MCF 10A (cell line): ENCODE data around the gene SBNO1. TPM values are rescaled to one million over a fixed set of nuclear protein-coding genes. Genes with fewer than 3 reads are reported as not detected.
"Not testable (repeated sequence)": the region's sequence is repeated elsewhere in the genome, so short reads cannot be mapped to it uniquely, and the experiment has no call there.

Experiments used
- Bru-seq: library from RNA; stranded (reverse); fragments of 400-500 nt; gene quantifications from one replicate; lab custom pipeline; 2021; lab: Mats Ljungman, UMichigan
- BruChase-seq, 2 experiments: library from RNA; stranded (reverse); fragments of 400-500 nt; gene quantifications; one replicate each; lab custom pipeline; 2021; lab: Mats Ljungman, UMichigan
- BruUV-seq: library from RNA; stranded (reverse); fragments of 400-500 nt; replicated peaks from 2 replicates; lab custom pipeline; 2021; lab: Mats Ljungman, UMichigan
- CTCF ChIA-PET: fragments of 300-600 bp; sonication (Branson Sonifier 250); formaldehyde crosslinking; extraction: SDS; loops from one replicate; lab custom pipeline; 2021; ENCODE audit warnings: antibody characterized with exemption, inconsistent platforms; lab: Yijun Ruan, JAX
- POLR2A ChIA-PET: fragments of 300-600, 350-650 bp; sonication (Branson Sonifier 250); formaldehyde crosslinking; extraction: SDS; loops from one replicate; lab custom pipeline; 2020; ENCODE audit warnings: antibody characterized with exemption, inconsistent platforms; lab: Yijun Ruan, JAX
- DNase-seq: peaks from one replicate; pipeline ENCODE4 v3.0.0-alpha.2; 2018; ENCODE audit not compliant: unreplicated experiment
- H3K27ac Mint-ChIP-seq: one replicate; pipeline ENCODE4 v1.8.0; 2022; ENCODE audit warnings: mild to moderate bottlenecking, low read depth, mixed read lengths; ENCODE audit not compliant: unreplicated experiment
- H3K27me3 Mint-ChIP-seq: one replicate; pipeline ENCODE4 v1.8.0; 2022; ENCODE audit warnings: mixed read lengths; ENCODE audit not compliant: insufficient read depth, unreplicated experiment
- H3K36me3 Mint-ChIP-seq: one replicate; pipeline ENCODE4 v1.8.0; 2022; ENCODE audit warnings: mild to moderate bottlenecking, moderate library complexity, mixed read lengths; ENCODE audit not compliant: insufficient read depth, unreplicated experiment
- H3K4me1 Mint-ChIP-seq: one replicate; pipeline ENCODE4 v1.8.0; 2022; ENCODE audit warnings: mixed read lengths; ENCODE audit not compliant: insufficient read depth, unreplicated experiment
- H3K4me3 Mint-ChIP-seq: one replicate; pipeline ENCODE4 v1.8.0; 2022; ENCODE audit warnings: mild to moderate bottlenecking, moderate library complexity, mixed read lengths; ENCODE audit not compliant: unreplicated experiment
- H3K9me3 Mint-ChIP-seq: one replicate; pipeline ENCODE4 v1.8.0; 2022; ENCODE audit warnings: mixed read lengths; ENCODE audit not compliant: unreplicated experiment
- CTCF ChIP-seq: fragments of 200-600 bp; IDR thresholded peaks from one replicate; pipeline ENCODE4 v1.8.0; 2022; ENCODE audit warnings: antibody characterized with exemption, mild to moderate bottlenecking; ENCODE audit not compliant: unreplicated experiment
- intact Hi-C: fragments of 100-400 bp; cut with micrococcal nuclease; formaldehyde crosslinking; loops from 2 replicates; pipeline ENCODE4 v1.14.1; 2022
- long read RNA-seq: library from polyadenylated mRNA; stranded (forward); transcript quantifications from one replicate; pipeline ENCODE4 v2.0.0, GENCODE V29; 2022
- total RNA-seq: library from RNA; stranded (reverse); gene quantifications from 2 replicates; pipeline ENCODE4 v1.2.3, GENCODE V29; 2022

SBNO1 gene
- total RNA-seq (30.3 and 32.4 TPM in 2 replicates), Bru-seq, nascent RNA (percentile 74 among the genes with signal in this experiment), BruChase-seq, experiment 1, labeled RNA remaining after a 6-hour chase (percentile 94 among the genes with signal in this experiment), BruChase-seq, experiment 2, labeled RNA remaining after a 2-hour chase (percentile 89 among the genes with signal in this experiment)
- long read RNA-seq, full-length matches to known transcripts = 11 of 33 reads
- long read RNA-seq, partial matches to known transcripts = 15 of 33 reads
- long read RNA-seq, other reads (novel, unspliced or antisense) = 7 of 33 reads

- peak within 1 kb of the TSS; percentile 85 for H3K4me3 Mint-ChIP-seq
- peak; percentile 89 for DNase-seq
- no peaks in the 10 kb centered on the region for H3K9me3 Mint-ChIP-seq
- intact Hi-C loops = loop anchor here (1.0 to 2.0 kb wide), 2 partner anchors 19 to 94 kb away; partner anchors contain the start of gene CDK2AP1
- peak within 1 kb of the TSS; percentile 94 for H3K27ac Mint-ChIP-seq
- peaks cover 13% of the 10 kb centered on the region for H3K36me3 Mint-ChIP-seq
- no peaks in the 10 kb centered on the region for H3K4me1 Mint-ChIP-seq
- TF ChIP-seq CTCF = no peak
- BruUV-seq = no TSS peak
- ChIA-PET CTCF (interaction anchor here (1.0 to 1.9 kb wide), 11 partner anchors 11 to 257 kb away, joined by 3 to 9 read pairs (median 4); partner anchors contain the start of genes DDX55 and KMT5A), POLR2A (interaction anchor here (0.8 to 5.7 kb wide), 18 partner anchors 9 to 1382 kb away, joined by 3 to 127 read pairs (median 6); partner anchors contain the start of genes DDX55, KMT5A, MPHOSPH9 and MTRFR)
- no peaks in the 10 kb centered on the region for H3K27me3 Mint-ChIP-seq
These were observed at the start of gene SBNO1 for GRCh38 chr12:123364532-123365024. TSS of gene SBNO1 (minus strand) at chr12:123364847. CDS start at chr12:123350441, 14,406 bp downstream.

- Mint-ChIP-seq H3K27ac (no peak overlapping the region), H3K27me3 (no peaks in the 10 kb centered on the region), H3K4me3 (no peak overlapping the region), H3K4me1 (no peaks in the 10 kb centered on the region), H3K9me3 (no peaks in the 10 kb centered on the region), H3K36me3 (peaks cover 55% of the 10 kb centered on the region)
- intact Hi-C loops = no loop called here
- ChIA-PET CTCF (interaction anchor here (1.5 kb wide), 1 partner anchor 12 kb away, joined by 4 read pairs; no protein-coding TSS in a partner anchor), POLR2A (interaction anchor here (1.0 to 1.7 kb wide), 4 partner anchors 18 to 174 kb away, joined by 3 to 6 read pairs (median 4); partner anchors contain the start of genes RILPL2 and TMED2)
- no peak for TF ChIP-seq CTCF
- BruUV-seq = no TSS peak
- no peak for DNase-seq
These were observed 45.4 kb upstream of the SBNO1 start for GRCh38 chr12:123410041-123410412.

- H3K4me3 Mint-ChIP-seq, H3K27ac Mint-ChIP-seq, intact Hi-C loops, H3K9me3 Mint-ChIP-seq, H3K4me1 Mint-ChIP-seq, DNase-seq, BruUV-seq, H3K27me3 Mint-ChIP-seq: not testable (repeated sequence)
- POLR2A ChIA-PET = interaction anchor here (1.5 kb wide), 1 partner anchor 26 kb away, joined by 6 read pairs; the partner anchor contains the start of gene RILPL2
- CTCF ChIA-PET = interaction anchor here (0.6 to 1.2 kb wide), 2 partner anchors 58 to 173 kb away, joined by 3 to 4 read pairs; no protein-coding TSS in a partner anchor
- peaks cover 58% of the 10 kb centered on the region for H3K36me3 Mint-ChIP-seq
These were observed 44.8 kb upstream of the SBNO1 start for GRCh38 chr12:123409284-123410040.

GRCh38 chr12:123408619-123409018 is 44.0 kb upstream of the SBNO1 start:
- POLR2A ChIA-PET, intact Hi-C loops, H3K4me3 Mint-ChIP-seq, H3K27ac Mint-ChIP-seq, H3K9me3 Mint-ChIP-seq, DNase-seq, H3K27me3 Mint-ChIP-seq, H3K4me1 Mint-ChIP-seq: not testable (repeated sequence)
- H3K36me3 Mint-ChIP-seq = peaks cover 66% of the 10 kb centered on the region
- TSS peak; percentile 55 for BruUV-seq
- CTCF ChIA-PET = interaction anchor here (1.2 kb wide), 1 partner anchor 174 kb away, joined by 4 read pairs; no protein-coding TSS in a partner anchor

GRCh38 chr12:123407934-123408333 is 43.3 kb upstream of the SBNO1 start:
- H3K27me3 Mint-ChIP-seq, H3K4me1 Mint-ChIP-seq, intact Hi-C loops, BruUV-seq, H3K4me3 Mint-ChIP-seq, POLR2A ChIA-PET, H3K27ac Mint-ChIP-seq, CTCF ChIA-PET, H3K9me3 Mint-ChIP-seq, DNase-seq: not testable (repeated sequence)
- H3K36me3 Mint-ChIP-seq = peaks cover 73% of the 10 kb centered on the region

GRCh38 chr12:123407269-123407668 is 42.6 kb upstream of the SBNO1 start:
- DNase-seq, H3K27ac Mint-ChIP-seq, BruUV-seq, intact Hi-C loops, H3K27me3 Mint-ChIP-seq, H3K9me3 Mint-ChIP-seq, H3K4me3 Mint-ChIP-seq, POLR2A ChIA-PET, H3K4me1 Mint-ChIP-seq: not testable (repeated sequence)
- H3K36me3 Mint-ChIP-seq = peaks cover 76% of the 10 kb centered on the region
- CTCF ChIA-PET = interaction anchor here (0.6 kb wide), 2 partner anchors 41 to 188 kb away, joined by 3 read pairs; no protein-coding TSS in a partner anchor
